Stimulated activated effector memory CD8-positive, alpha-beta T cell treated with anti-CD3 and anti-CD28 coated beads, Interleukin-12 subunit alpha, Interleukin-12 subunit beta, amount 100 ng/mL, for 72 hours (primary cell): ENCODE measurements around the gene IGFBP7.

Experiments used
- ATAC-seq: fragments of 150-1000 bp; cut with Tn5 transposase; 2 replicates; pipeline ENCODE4 v1.10.0; 2021
- DNase-seq, 2 donors: peaks; one replicate each; pipeline ENCODE4 v3.0.0; 2021 to 2022; ENCODE audit warnings: low spot score in 2 of 2
- H3K27ac Mint-ChIP-seq: one replicate; pipeline ENCODE4 v1.8.0; 2022; ENCODE audit warnings: mild to moderate bottlenecking, mixed read lengths
- H3K36me3 Mint-ChIP-seq: one replicate; pipeline ENCODE4 v1.8.0; 2022; ENCODE audit warnings: mild to moderate bottlenecking, mixed read lengths
- H3K4me1 Mint-ChIP-seq: one replicate; pipeline ENCODE4 v1.8.0; 2022; ENCODE audit warnings: mixed read lengths
- H3K4me3 Mint-ChIP-seq: one replicate; pipeline ENCODE4 v1.8.0; 2022; ENCODE audit warnings: mild to moderate bottlenecking, mixed read lengths
- H3K9me3 Mint-ChIP-seq: one replicate; pipeline ENCODE4 v1.8.0; 2022; ENCODE audit warnings: mixed read lengths

IGFBP7 gene

GRCh38 chr4:57113870-57114269 lies 3.7 kb upstream of the IGFBP7 start:
- no peak for DNase-seq
- Mint-ChIP-seq H3K9me3 (no peaks in the 10 kb centered on the region), H3K4me3 (no peak overlapping the region), H3K4me1 (peaks cover 22% of the 10 kb centered on the region), H3K36me3 (no peaks in the 10 kb centered on the region), H3K27ac (no peak overlapping the region)
- no peak for ATAC-seq

GRCh38 chr4:57110640-57111511 lies 691 bp upstream of the IGFBP7 start:
- ATAC-seq = peak; percentile 47
- Mint-ChIP-seq H3K36me3 (no peaks in the 10 kb centered on the region), H3K9me3 (no peaks in the 10 kb centered on the region), H3K27ac (no peak overlapping the region), H3K4me1 (peaks cover 22% of the 10 kb centered on the region), H3K4me3 (peak overlapping the region; percentile 82)
- DNase-seq = peak in 1 of 2 donors; percentile 50

DNA sequence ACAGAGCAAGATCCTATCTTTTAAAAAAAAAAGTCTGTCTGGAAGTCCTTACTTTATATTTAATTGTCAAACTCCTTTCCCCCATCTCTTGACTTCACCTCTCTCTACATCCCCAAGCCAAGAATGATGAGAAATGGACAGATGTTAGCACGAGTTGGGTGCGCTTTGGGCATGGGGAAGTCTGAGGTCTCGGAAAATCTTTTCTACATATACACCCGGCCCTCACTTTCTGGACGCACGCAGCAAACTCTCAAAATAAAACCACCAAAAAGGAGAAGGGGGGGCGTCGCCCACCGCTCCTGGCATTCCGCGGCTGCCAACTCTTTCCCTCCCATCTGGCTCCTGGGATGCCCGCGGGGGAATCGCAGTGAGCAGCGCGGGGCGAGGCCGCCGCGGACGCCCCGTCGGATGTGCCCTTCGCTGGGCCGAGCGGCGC lies 756 bp downstream of the IGFBP7 start:
- no peaks in the 10 kb centered on the region for H3K9me3 Mint-ChIP-seq
- no peak overlapping the region for H3K27ac Mint-ChIP-seq
- H3K4me3 Mint-ChIP-seq = peak overlapping the region; percentile 82
- ATAC-seq = no peak
- H3K4me1 Mint-ChIP-seq = peaks cover 22% of the 10 kb centered on the region
- DNase-seq = no peak
- no peaks in the 10 kb centered on the region for H3K36me3 Mint-ChIP-seq

DNA sequence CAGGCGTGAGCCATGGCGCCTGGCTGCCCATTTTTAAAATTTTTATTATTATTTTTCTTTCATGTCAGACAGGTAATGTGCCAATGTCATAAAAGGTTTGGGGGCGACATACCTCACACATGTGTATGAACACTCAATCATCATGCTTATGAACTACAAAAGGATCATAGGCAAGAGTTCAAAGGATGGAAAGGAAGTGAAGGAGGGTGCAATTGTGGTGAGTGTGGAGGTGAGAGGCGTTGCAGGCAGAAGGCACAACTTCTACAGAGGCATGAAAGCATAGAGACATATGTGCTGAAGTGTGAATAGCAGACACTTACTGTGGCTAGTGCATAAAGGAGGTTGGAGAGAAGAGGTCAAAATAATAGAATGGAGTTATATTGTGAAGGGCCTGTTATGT lies 4.0 kb downstream of the IGFBP7 start:
- no peak for ATAC-seq
- Mint-ChIP-seq H3K9me3 (no peaks in the 10 kb centered on the region), H3K4me3 (no peak overlapping the region), H3K27ac (no peak overlapping the region), H3K4me1 (peaks cover 8% of the 10 kb centered on the region), H3K36me3 (no peaks in the 10 kb centered on the region)
- DNase-seq = no peak

DNA sequence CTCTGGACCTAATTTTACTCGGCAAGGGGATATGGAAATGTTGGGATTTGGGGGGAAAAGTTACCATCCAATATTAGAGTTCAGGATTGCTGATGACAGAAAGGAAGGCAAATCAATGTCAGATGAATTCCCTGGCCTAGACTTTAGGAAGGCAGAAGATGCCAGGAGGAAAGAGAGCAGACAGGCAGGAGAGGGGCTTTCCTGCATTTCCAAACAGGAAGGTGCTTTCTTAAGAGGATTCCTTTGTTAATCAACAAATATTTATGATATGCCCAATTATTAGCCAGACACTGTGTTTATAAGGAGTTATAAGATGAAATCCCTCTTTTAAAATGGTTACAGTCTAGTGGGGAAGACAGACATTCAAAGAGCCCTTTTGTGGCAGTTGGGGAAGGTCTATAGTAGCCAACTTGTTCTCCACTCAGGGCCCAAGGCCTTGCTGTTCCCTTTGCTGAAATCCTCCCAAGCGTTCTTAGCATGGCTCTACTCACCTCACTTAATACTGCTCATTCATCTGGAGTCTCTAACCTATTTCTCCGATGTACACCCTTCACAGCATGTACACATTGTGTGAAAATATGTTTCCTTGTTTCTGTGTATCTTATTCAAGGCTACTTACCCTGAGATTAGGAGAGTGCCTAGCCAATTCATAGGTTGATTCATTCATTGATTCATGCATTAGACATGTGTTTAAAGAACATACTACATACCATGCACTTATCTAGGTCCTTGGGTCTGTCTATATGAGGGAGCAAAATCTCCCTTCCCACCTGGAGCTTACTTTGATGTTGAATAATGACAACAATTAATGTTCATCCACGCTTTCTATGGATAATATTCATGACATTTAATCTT lies 5.3 kb downstream of the IGFBP7 start:
- DNase-seq (no peak), ATAC-seq (no peak)
- no peak overlapping the region for H3K27ac Mint-ChIP-seq
- H3K9me3 Mint-ChIP-seq = no peaks in the 10 kb centered on the region
- no peaks in the 10 kb centered on the region for H3K36me3 Mint-ChIP-seq
- H3K4me1 Mint-ChIP-seq = no peaks in the 10 kb centered on the region
- no peak overlapping the region for H3K4me3 Mint-ChIP-seq

DNA sequence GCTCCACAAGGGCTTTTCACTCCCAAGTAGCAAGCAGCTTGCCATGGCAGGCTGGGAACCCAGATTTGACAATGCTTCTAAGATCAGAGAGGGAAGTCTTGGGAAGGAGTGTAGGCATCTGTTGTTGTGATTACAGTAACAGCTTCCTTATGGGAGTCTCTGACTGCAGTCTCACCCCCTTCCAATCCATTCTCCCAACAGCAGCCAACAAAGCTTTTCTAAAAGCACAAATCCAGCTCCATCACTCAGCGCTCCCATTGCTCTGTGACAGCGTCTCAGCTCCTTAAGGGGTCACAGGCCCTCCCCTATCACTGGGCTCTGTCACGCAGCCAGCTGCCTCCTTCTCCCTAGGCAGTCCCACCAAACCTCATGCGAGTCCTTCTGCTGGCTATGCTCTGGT lies 7.1 kb downstream of the IGFBP7 start:
- Mint-ChIP-seq H3K36me3 (no peaks in the 10 kb centered on the region), H3K4me3 (no peak overlapping the region), H3K4me1 (no peaks in the 10 kb centered on the region), H3K27ac (no peak overlapping the region), H3K9me3 (no peaks in the 10 kb centered on the region)
- ATAC-seq (no peak), DNase-seq (no peak)

- Mint-ChIP-seq H3K9me3 (no peaks in the 10 kb centered on the region), H3K4me3 (no peak overlapping the region), H3K36me3 (no peaks in the 10 kb centered on the region), H3K4me1 (no peaks in the 10 kb centered on the region), H3K27ac (no peak overlapping the region)
- DNase-seq (no peak), ATAC-seq (no peak)
These were observed 8.0 kb downstream of the IGFBP7 start for GRCh38 chr4:57102050-57102624.

DNA sequence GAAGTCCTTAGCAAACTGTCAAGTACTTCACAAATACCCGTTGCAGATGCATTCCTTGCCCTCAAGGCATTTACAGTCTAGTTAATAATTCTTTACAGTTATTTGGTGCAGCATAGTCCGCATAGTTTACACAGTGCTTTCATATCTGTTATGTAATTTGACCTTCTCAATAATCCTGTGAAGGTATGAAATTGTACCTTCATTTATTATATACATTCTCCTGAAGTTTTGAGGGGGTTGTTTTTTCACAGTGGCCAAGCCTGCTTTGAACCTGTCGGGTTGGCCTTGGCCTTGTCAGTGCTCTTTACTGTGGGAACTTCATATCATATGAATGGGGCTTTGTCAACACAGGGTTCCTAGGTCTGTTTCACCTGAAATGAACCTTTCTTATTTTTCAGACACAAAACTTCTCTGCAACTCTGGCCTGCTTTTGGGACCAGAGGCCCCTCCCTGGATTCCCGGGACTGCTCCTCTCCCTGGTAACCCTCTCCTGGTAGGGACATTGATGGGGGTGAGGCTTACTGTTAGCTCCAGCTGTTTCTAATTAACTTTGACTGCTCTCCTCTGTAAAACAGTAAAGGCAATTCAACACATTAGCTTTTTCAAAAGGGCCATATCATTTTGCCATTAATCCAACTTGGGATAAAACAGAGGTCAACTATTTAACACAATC lies 9.1 kb downstream of the IGFBP7 start:
- Mint-ChIP-seq H3K4me3 (no peak overlapping the region), H3K9me3 (no peaks in the 10 kb centered on the region), H3K27ac (no peak overlapping the region), H3K4me1 (no peaks in the 10 kb centered on the region), H3K36me3 (no peaks in the 10 kb centered on the region)
- DNase-seq (no peak), ATAC-seq (no peak)

GRCh38 chr4:57099363-57099762 lies 10.8 kb downstream of the IGFBP7 start:
- Mint-ChIP-seq H3K9me3 (no peaks in the 10 kb centered on the region), H3K4me1 (no peaks in the 10 kb centered on the region), H3K27ac (no peak overlapping the region), H3K4me3 (no peak overlapping the region), H3K36me3 (no peaks in the 10 kb centered on the region)
- ATAC-seq = no peak
- DNase-seq = no peak

DNA sequence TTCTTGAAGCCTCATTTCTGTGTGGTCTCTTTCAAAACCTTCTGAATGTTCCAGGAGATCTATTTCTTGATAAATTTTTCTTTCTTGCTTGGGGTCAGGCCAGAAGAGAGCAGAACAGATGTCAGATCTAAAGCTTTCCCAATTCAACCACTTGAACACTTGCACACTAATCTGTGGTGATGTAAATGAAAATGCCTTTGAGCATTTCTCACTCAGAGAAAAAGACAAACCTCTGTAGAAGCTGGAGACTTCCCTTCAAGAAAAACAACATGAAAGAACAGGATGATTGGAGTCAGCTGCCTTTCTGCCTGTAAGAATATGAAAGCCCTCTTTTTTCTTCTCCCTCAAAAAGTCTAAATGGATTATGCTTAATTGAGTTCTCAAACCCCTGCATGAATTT lies 11.2 kb downstream of the IGFBP7 start:
- no peak for DNase-seq
- H3K27ac Mint-ChIP-seq = no peak overlapping the region
- no peak for ATAC-seq
- H3K4me3 Mint-ChIP-seq = no peak overlapping the region
- no peaks in the 10 kb centered on the region for H3K36me3 Mint-ChIP-seq
- H3K4me1 Mint-ChIP-seq = no peaks in the 10 kb centered on the region
- no peaks in the 10 kb centered on the region for H3K9me3 Mint-ChIP-seq

- no peak overlapping the region for H3K4me3 Mint-ChIP-seq
- no peak overlapping the region for H3K27ac Mint-ChIP-seq
These were observed 11.8 kb downstream of the IGFBP7 start for GRCh38 chr4:57098415-57098814.

GRCh38 chr4:57097711-57098110 lies 12.5 kb downstream of the IGFBP7 start:
- DNase-seq (no peak), ATAC-seq (no peak)
- Mint-ChIP-seq H3K4me3 (no peak overlapping the region), H3K36me3 (no peaks in the 10 kb centered on the region), H3K4me1 (no peaks in the 10 kb centered on the region), H3K9me3 (no peaks in the 10 kb centered on the region), H3K27ac (no peak overlapping the region)

More at GRCh38 chr4:57098415-57098814, 11.8 kb downstream of the IGFBP7 start:
- Mint-ChIP-seq H3K36me3 (no peaks in the 10 kb centered on the region), H3K4me1 (no peaks in the 10 kb centered on the region), H3K9me3 (no peaks in the 10 kb centered on the region)
- no peak for ATAC-seq
- DNase-seq = no peak

- H3K27ac Mint-ChIP-seq = no peak overlapping the region
- no peaks in the 10 kb centered on the region for H3K4me1 Mint-ChIP-seq
- DNase-seq (no peak), ATAC-seq (no peak)
- H3K9me3 Mint-ChIP-seq = no peaks in the 10 kb centered on the region
- H3K36me3 Mint-ChIP-seq = no peaks in the 10 kb centered on the region
- H3K4me3 Mint-ChIP-seq = no peak overlapping the region
These were observed 14.2 kb downstream of the IGFBP7 start for GRCh38 chr4:57095956-57096355.

- Mint-ChIP-seq H3K4me1 (no peaks in the 10 kb centered on the region), H3K36me3 (no peaks in the 10 kb centered on the region), H3K9me3 (no peaks in the 10 kb centered on the region), H3K27ac (no peak overlapping the region), H3K4me3 (no peak overlapping the region)
- DNase-seq (no peak), ATAC-seq (no peak)
These were observed 14.9 kb downstream of the IGFBP7 start for GRCh38 chr4:57095245-57095644.

DNA sequence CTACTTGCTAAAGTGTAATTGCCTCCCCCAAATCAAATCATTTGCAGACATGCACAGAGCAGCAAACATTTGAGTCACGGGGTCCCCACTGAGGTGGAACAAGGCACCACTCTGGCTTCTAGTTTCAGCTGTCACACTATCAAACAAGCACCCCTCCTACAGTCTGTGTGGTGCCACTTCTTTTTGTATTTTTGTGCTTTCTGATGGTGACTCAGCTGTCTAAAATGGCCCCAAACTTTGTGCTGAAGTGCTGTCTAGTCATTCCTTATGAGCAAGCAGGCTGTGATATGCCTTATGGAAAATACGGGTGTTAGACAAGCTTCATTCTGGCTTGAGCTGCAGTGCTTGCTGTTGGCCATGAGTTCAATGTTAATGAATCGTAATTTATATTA lies 15.4 kb downstream of the IGFBP7 start:
- H3K9me3 Mint-ChIP-seq = no peaks in the 10 kb centered on the region
- no peaks in the 10 kb centered on the region for H3K4me1 Mint-ChIP-seq
- DNase-seq (no peak), ATAC-seq (peak; percentile 24)
- no peak overlapping the region for H3K4me3 Mint-ChIP-seq
- no peak overlapping the region for H3K27ac Mint-ChIP-seq
- no peaks in the 10 kb centered on the region for H3K36me3 Mint-ChIP-seq
